ENCODE results near the gene NHERF1.

GRCh38 chr17:74712301-74712700, 36.1 kb upstream of the NHERF1 start:
- TF ChIP-seq ZNF274 (IDR thresholded peaks at IDR 0.05; ENCODE audit: low read depth, low read length), result no peak
- no peak for TF ChIP-seq YY1 (IDR thresholded peaks at IDR 0.05; ENCODE audit: insufficient read depth, insufficient read length)
